A549 (cell line): Measurements from ENCODE around the gene STX1B.

ENCODE experiments used
- CBX8 ChIP-seq: fragments of 200-600 bp; sonication (generic); IDR thresholded peaks from 2 replicates; pipeline ENCODE4 v1.6.1; 2016
- CHD4 ChIP-seq: fragments of 200-600 bp; sonication (generic); IDR thresholded peaks from 2 replicates; pipeline ENCODE4 v1.6.1; 2016; ENCODE audit warnings: antibody characterized with exemption, mild to moderate bottlenecking, borderline replicate concordance
- CTCF ChIP-seq: fragments of >200 bp; sonication (Bioruptor Twin); formaldehyde crosslinking; IDR thresholded peaks from 3 replicates; pipeline ENCODE4 v1.5.1; 2016
- EP300 ChIP-seq, 2 experiments: fragments of >200 bp; sonication (Bioruptor Twin); formaldehyde crosslinking; IDR thresholded peaks; 2 replicates in 1 of 2; 3 replicates in 1 of 2; pipeline ENCODE4 v1.6.1; 2016 to 2017
- HDAC2 ChIP-seq: fragments of 200-600 bp; sonication (generic); IDR thresholded peaks from 2 replicates; pipeline ENCODE4 v1.6.1; 2016
- HOXB13 ChIP-seq: fragments of 250-450 bp; sonication (Bioruptor Pico); IDR thresholded peaks from 2 replicates; pipeline ENCODE4 v1.5.0; 2020; ENCODE audit warnings: low read depth, mild to moderate bottlenecking, moderate library complexity
- JUN ChIP-seq, 2 experiments: fragments of >200 bp; sonication (Bioruptor Twin); formaldehyde crosslinking; IDR thresholded peaks; 2 replicates in 1 of 2; 3 replicates in 1 of 2; pipeline ENCODE4 v1.6.1; 2016 to 2017
- MYC ChIP-seq: IDR thresholded peaks from 2 replicates; pipeline ENCODE4 v1.6.1; 2012; ENCODE audit warnings: mild to moderate bottlenecking, inconsistent platforms, low read length, improper control_type of control experiment, borderline replicate concordance
- NR3C1 ChIP-seq: fragments of >200 bp; sonication (Bioruptor Twin); formaldehyde crosslinking; IDR thresholded peaks from 3 replicates; pipeline ENCODE4 v1.6.1; 2017
- POLR2A ChIP-seq: IDR thresholded peaks from 2 replicates; pipeline ENCODE4 v1.6.1; 2012; ENCODE audit warnings: mild to moderate bottlenecking, low read length
- RCOR1 ChIP-seq: fragments of 150-350 bp; IDR thresholded peaks from 2 replicates; pipeline ENCODE4 v1.6.1; 2014; ENCODE audit warnings: antibody characterized with exemption, low read length, low read depth
- REST ChIP-seq: fragments of 200-600 bp; sonication (generic); IDR thresholded peaks from 2 replicates; pipeline ENCODE4 v1.6.1; 2016; ENCODE audit warnings: antibody characterized with exemption, mild to moderate bottlenecking, moderate library complexity
- RFX5 ChIP-seq: fragments of 450-650 bp; IDR thresholded peaks from 2 replicates; pipeline ENCODE4 v1.7.1; 2014; ENCODE audit warnings: antibody characterized with exemption, mild to moderate bottlenecking, moderate library complexity

GRCh38 chr16:30992276-30992780 lies 18.1 kb downstream of the STX1B start:
- no peak for TF ChIP-seq POLR2A
- TF ChIP-seq CTCF = no peak
- no peak for TF ChIP-seq HOXB13 (CRISPR knock-in tag)
- TF ChIP-seq JUN (IDR thresholded peaks at IDR 0.05) = no peak
- TF ChIP-seq NR3C1 = no peak
- TF ChIP-seq RFX5 = no peak
- TF ChIP-seq REST = no peak
- no peak for TF ChIP-seq CBX8
- TF ChIP-seq MYC = no peak
- no peak for TF ChIP-seq EP300 (IDR thresholded peaks at IDR 0.05)
- TF ChIP-seq CHD4 = no peak
- TF ChIP-seq RCOR1 = no peak
- no peak for TF ChIP-seq HDAC2
